ENCODE measurements around the gene SUPT16H. TPM values are rescaled to one million over a fixed set of nuclear protein-coding genes. Genes with fewer than 3 reads are reported as not detected.

Gene SUPT16H
- total RNA-seq, 2 donors from 2014 or later: 50.3 to 83.2 TPM

- peaks cover 24 to 66% of the 10 kb centered on the region in 2 donors for H3K36me3 ChIP-seq
- H3K27ac ChIP-seq: no peak overlapping the region
- 95% methylated on average over 5 of the region's 5 CpGs for WGBS
- H3K4me1 ChIP-seq (replicated peaks): no peaks in the 10 kb centered on the region
- no peak for DNase-seq (ENCODE audit: low spot score)
- no peaks in the 10 kb centered on the region for H3K9me3 ChIP-seq
- TF ChIP-seq POLR2A (IDR thresholded peaks at IDR 0.05) (no peak), CTCF (IDR thresholded peaks at IDR 0.05) (no peak), POLR2AphosphoS5 (IDR thresholded peaks at IDR 0.05) (no peak)
- no peaks in the 10 kb centered on the region for H3K27me3 ChIP-seq (replicated peaks; ENCODE audit: insufficient read depth)
- H3K4me3 ChIP-seq: no peak overlapping the region
- intact Hi-C loops (cut with DNase I): no loop called here
Measured at GRCh38 chr14:21399311-21399870, 15.6 kb upstream of the SUPT16H start.

- H3K27ac ChIP-seq: no peak overlapping the region
- no peak overlapping the region for H3K4me3 ChIP-seq
- no peak for DNase-seq (ENCODE audit: low spot score)
- intact Hi-C loops (cut with DNase I): no loop called here
- H3K4me1 ChIP-seq (replicated peaks): no peaks in the 10 kb centered on the region
- TF ChIP-seq POLR2A (IDR thresholded peaks at IDR 0.05): no peak
- TF ChIP-seq CTCF (IDR thresholded peaks at IDR 0.05): no peak
- no peak for TF ChIP-seq POLR2AphosphoS5 (IDR thresholded peaks at IDR 0.05)
- 95% methylated on average over 4 of the region's 4 CpGs for WGBS
- H3K36me3 ChIP-seq: peaks cover 24 to 69% of the 10 kb centered on the region in 2 donors
- no peaks in the 10 kb centered on the region for H3K9me3 ChIP-seq
- no peaks in the 10 kb centered on the region for H3K27me3 ChIP-seq (replicated peaks; ENCODE audit: insufficient read depth)
Measured at GRCh38 chr14:21398901-21399300, 15.1 kb upstream of the SUPT16H start.

GRCh38 chr14:21395450-21395849, 11.6 kb upstream of the SUPT16H start:
- no peaks in the 10 kb centered on the region for H3K4me1 ChIP-seq (replicated peaks)
- TF ChIP-seq POLR2AphosphoS5 (IDR thresholded peaks at IDR 0.05) (no peak), CTCF (IDR thresholded peaks at IDR 0.05) (no peak), POLR2A (IDR thresholded peaks at IDR 0.05) (no peak)
- H3K36me3 ChIP-seq: peaks cover 38 to 50% of the 10 kb centered on the region in 2 donors
- intact Hi-C loops (cut with DNase I): no loop called here
- H3K4me3 ChIP-seq: no peak overlapping the region
- 0% methylated on average over 1 of the region's 1 CpG for WGBS
- H3K9me3 ChIP-seq: no peaks in the 10 kb centered on the region
- no peak for DNase-seq (ENCODE audit: low spot score)
- no peak overlapping the region for H3K27ac ChIP-seq
- H3K27me3 ChIP-seq (replicated peaks; ENCODE audit: insufficient read depth): no peaks in the 10 kb centered on the region

- peak overlapping the region in 1 of 2 donors; percentile 94 for H3K27ac ChIP-seq
Measured at GRCh38 chr14:21385188-21385904, 1.5 kb upstream of the SUPT16H start.

More at GRCh38 chr14:21385188-21385904, 1.5 kb upstream of the SUPT16H start:
- H3K36me3 ChIP-seq: no peaks in the 10 kb centered on the region
- TF ChIP-seq POLR2A (IDR thresholded peaks at IDR 0.05) (no peak), CTCF (IDR thresholded peaks at IDR 0.05) (no peak), POLR2AphosphoS5 (IDR thresholded peaks at IDR 0.05) (no peak)
- WGBS: 87% methylated on average over 7 of the region's 7 CpGs
- intact Hi-C loops (cut with DNase I): loop anchor here (2.0 to 10.0 kb wide), 2 partner anchors 117 to 281 kb away; partner anchors contain the start of genes HNRNPC and TMEM253
- no peaks in the 10 kb centered on the region for H3K27me3 ChIP-seq (replicated peaks; ENCODE audit: insufficient read depth)
- H3K4me3 ChIP-seq: no peak overlapping the region
- no peaks in the 10 kb centered on the region for H3K4me1 ChIP-seq (replicated peaks)
- H3K9me3 ChIP-seq: no peaks in the 10 kb centered on the region
- DNase-seq (ENCODE audit: low spot score): no peak

Measured in prostate gland (tissue), 2 donors.